Measurements from ENCODE around the gene INPP5D.
"Not testable (repeated sequence)": the region's sequence is repeated elsewhere in the genome, so short reads cannot be mapped to it uniquely, and the experiment has no call there.

INPP5D gene

GRCh38 chr2:233189025-233189424 is 128.9 kb downstream of the INPP5D start:
- no peak for DNase-seq

- DNase-seq = not testable (repeated sequence)
These were observed 130.9 kb downstream of the INPP5D start for GRCh38 chr2:233191016-233191415.

GRCh38 chr2:233193738-233194137 is 133.6 kb downstream of the INPP5D start:
- no peak for DNase-seq

GRCh38 chr2:233195027-233195426 is 134.9 kb downstream of the INPP5D start:
- no peak for DNase-seq

- no peak for DNase-seq
These were observed 136.9 kb downstream of the INPP5D start for GRCh38 chr2:233197022-233197421.

GRCh38 chr2:233198026-233198425 is 137.9 kb downstream of the INPP5D start:
- DNase-seq = no peak

GRCh38 chr2:233199870-233200269 is 139.7 kb downstream of the INPP5D start:
- no peak for DNase-seq

GRCh38 chr2:233200790-233201189 is 140.6 kb downstream of the INPP5D start:
- DNase-seq = not testable (repeated sequence)

GRCh38 chr2:233201258-233202013 is 141.3 kb downstream of the INPP5D start:
- DNase-seq = no peak

GRCh38 chr2:233202531-233202944 is 142.4 kb downstream of the INPP5D start:
- DNase-seq = no peak

GRCh38 chr2:233203060-233203459 is 142.9 kb downstream of the INPP5D start:
- DNase-seq = no peak

GRCh38 chr2:233204286-233204936 is 144.3 kb downstream of the INPP5D start:
- DNase-seq = no peak

GRCh38 chr2:233208382-233209116 is 148.4 kb downstream of the INPP5D start:
- no peak for DNase-seq

GRCh38 chr2:233209117-233209532 is 149.0 kb downstream of the INPP5D start:
- DNase-seq = no peak

- DNase-seq = no peak
These were observed 149.5 kb downstream of the INPP5D start for GRCh38 chr2:233209533-233210171.

- DNase-seq = no peak
These were observed 150.1 kb downstream of the INPP5D start for GRCh38 chr2:233210281-233210680.

GRCh38 chr2:233210843-233211547 is 150.9 kb downstream of the INPP5D start:
- DNase-seq = no peak

GRCh38 chr2:233211548-233211895 is 151.4 kb downstream of the INPP5D start:
- DNase-seq = no peak

GRCh38 chr2:233213011-233213410 is 152.9 kb downstream of the INPP5D start:
- no peak for DNase-seq

GRCh38 chr2:233213975-233214374 is 153.8 kb downstream of the INPP5D start:
- DNase-seq = no peak

GRCh38 chr2:233217892-233218377 is 157.8 kb downstream of the INPP5D start:
- DNase-seq = no peak

GRCh38 chr2:233218836-233219235 is 158.7 kb downstream of the INPP5D start:
- no peak for DNase-seq

- DNase-seq = no peak
These were observed 159.7 kb downstream of the INPP5D start for GRCh38 chr2:233219848-233220247.
